GM19035 (cell line): ENCODE data around the gene TRABD.
"Not testable (repeated sequence)": the region's sequence is repeated elsewhere in the genome, so short reads cannot be mapped to it uniquely, and the experiment has no call there.

Source experiments
- ATAC-seq: cut with Tn5 transposase; IDR thresholded peaks from one replicate; pipeline ENCODE4 v1.9.1; 2021; ENCODE audit not compliant: unreplicated experiment

TRABD gene

GRCh38 chr22:50185375-50186087 is at the start of gene TRABD:
Gene TRABD, plus strand, starts transcription at chr22:50185913. Its CDS starts 7,148 bp downstream, at chr22:50193061.
- ATAC-seq: peak; percentile 42

GRCh38 chr22:50136581-50137015 is 49.1 kb upstream of the TRABD start:
- no peak for ATAC-seq

DNA sequence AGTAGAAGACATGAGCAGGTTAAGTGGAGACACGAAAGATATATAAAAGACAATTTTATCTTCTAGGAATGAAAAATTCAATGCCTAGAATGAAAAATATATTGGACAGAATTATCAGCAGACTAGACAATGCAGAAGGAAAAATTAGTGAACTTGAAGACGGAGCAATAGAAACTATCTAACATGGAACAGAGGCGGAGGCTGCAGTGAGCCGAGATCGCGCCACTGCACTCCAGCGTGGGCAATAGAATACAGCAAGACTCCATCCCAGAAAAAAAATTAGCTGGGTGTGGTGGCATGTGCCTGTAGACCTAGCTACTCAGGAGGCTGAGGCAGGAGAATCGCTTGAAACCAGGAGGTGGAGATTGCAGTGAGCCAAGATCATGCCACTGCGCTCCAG is 48.4 kb upstream of the TRABD start:
- ATAC-seq: not testable (repeated sequence)

DNA sequence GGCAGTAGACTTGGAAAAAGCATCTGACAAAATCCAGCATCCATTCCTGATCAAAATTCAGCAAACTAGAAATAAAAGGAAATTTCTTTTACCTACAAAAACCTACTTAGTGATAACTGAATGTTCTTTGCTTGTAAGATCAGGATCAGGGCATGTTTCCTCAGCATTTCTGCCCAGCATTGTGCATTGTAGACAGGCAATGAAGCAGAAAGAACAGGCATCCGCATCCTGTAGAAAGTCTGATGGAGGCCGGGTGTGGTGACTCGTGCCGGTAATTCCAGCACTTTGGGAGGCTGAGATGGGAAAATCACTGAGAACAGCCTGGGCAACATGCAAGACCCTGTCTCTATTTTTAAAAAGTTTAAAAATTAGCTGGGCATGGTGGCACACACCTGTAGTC is 47.7 kb upstream of the TRABD start:
- ATAC-seq: no peak

GRCh38 chr22:50138988-50139387 is 46.7 kb upstream of the TRABD start:
- no peak for ATAC-seq

DNA sequence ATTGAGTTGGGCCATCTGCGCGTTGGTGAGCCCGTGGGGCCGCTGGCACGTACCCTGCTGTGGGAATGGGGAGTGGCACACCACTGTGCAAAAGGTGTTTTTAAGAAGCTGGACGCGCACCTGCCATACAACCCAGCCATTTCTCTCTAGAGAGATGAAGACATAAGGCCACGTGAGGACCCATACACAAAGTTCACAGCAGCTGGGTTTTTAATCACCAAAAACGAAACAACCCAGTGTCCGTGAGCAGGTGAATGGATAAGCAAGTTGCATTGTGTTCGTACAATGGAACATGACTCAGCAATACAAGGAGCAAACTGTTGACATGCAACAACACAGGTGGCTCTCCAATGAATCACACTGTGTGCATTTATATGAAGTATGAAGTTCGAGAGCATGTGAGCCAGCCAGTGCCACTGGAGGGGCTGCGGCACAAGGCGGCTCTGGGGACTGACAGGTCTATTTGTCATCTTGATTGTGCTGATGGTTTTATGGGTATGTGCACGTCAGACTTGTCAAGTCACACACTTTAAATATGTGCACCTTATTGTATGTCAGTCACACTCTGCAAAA is 45.8 kb upstream of the TRABD start:
- ATAC-seq: no peak

- ATAC-seq: no peak
Measured at GRCh38 chr22:50140615-50141014, 45.1 kb upstream of the TRABD start.

DNA sequence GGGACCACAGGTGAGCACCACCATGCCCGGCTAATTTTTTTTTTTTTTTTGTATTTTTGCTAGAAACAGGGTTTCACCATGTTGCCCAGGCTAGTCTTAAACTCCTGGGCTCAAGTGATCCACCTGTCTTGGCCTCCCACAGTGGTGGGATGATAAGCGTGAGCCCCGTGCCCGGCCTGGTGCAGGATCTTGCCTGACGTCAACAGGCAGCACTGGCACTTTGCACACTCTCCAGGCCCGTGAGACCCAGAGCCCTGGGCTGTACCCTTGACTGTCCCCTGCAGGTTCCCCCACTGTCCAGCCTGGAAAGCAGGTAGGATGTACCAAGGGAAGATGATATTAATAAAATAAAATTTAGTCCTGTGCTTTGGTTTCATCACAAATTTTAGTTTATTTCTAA is 44.3 kb upstream of the TRABD start:
- ATAC-seq: no peak

- ATAC-seq: no peak
Measured at GRCh38 chr22:50141891-50142363, 43.8 kb upstream of the TRABD start.

DNA sequence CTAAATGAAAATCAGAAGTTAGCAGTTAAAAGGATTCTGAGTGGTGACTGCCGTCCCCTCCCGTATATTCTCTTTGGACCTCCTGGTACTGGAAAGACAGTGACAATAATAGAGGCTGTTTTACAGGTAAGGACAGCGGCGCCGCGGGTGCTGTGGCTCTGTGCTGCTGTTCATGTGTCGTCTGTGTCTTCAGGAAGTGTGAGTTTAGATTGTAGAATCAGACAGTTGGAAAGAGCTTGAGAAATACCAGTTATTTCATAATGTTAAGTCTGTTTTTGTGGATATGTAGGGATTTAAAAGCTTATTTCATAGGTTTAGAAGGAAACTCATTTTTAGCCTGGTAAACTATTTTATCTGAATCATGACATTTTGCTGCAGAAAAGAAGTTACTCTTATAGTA is 42.6 kb upstream of the TRABD start:
- ATAC-seq: no peak

DNA sequence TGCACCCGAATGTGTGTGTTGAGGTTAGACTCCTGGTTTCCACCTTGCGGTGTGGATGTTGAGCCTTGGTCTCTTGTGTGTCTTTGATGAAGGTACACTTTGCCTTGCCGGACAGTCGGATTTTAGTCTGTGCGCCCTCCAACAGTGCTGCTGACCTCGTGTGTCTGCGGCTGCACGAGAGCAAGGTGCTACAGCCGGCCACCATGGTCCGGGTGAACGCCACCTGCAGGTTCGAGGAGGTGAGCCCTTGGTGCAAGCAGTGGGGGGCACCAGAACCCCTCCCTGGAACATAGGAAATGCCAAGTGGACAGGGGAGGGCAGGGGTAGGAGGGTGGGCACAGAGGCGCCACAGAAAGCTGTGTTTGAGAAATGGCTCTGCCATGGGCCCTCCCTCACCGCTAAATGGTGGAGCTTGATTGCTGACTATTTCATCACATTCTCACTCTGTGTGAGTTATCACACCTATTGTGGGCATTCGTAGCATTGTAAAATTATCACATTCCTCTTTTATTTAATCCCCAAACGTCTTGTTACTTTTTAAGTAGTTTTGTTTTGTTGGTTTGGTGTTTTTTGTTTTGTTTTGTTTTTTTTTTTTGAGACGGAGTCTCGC is 41.6 kb upstream of the TRABD start:
- no peak for ATAC-seq

- no peak for ATAC-seq
Measured at GRCh38 chr22:50145721-50146438, 39.8 kb upstream of the TRABD start.

DNA sequence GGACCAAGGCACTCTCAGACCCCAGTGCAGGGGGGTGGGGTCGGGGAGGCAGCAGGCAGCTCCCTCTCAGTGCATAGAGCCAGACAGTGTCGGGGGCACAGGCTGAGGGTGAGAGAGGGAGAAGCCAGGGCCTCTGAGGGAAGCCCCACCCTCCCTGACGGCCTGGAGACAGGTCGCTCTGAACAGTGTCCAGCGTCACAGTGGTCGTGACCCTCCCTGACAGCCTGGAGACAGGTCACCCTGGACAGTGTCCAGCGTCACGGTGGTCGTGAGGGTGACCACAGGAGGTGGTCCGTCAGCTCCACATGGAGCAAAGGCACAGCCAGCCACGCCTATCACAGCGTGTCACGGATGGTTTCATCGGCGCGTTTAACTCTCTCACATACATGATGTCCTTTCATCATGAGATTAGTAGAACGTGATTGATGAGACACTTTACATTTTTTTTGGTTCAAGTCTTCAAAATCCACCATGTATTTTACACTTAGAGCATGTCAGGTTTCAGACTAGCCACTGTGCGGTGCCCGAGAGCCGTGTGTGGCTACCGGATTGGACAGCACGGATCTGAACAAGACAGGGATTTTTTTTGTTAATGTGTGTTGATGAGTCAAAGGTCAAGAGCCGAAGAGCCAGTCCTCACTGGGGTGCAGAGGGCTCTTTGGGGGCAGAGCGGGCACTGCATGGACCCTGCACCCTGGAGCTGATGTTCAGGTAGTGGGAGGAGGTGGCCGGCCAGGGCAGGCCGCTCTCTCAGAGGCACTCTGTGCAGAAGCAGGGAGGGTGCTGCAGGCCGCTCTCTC is 39.1 kb upstream of the TRABD start:
- no peak for ATAC-seq

DNA sequence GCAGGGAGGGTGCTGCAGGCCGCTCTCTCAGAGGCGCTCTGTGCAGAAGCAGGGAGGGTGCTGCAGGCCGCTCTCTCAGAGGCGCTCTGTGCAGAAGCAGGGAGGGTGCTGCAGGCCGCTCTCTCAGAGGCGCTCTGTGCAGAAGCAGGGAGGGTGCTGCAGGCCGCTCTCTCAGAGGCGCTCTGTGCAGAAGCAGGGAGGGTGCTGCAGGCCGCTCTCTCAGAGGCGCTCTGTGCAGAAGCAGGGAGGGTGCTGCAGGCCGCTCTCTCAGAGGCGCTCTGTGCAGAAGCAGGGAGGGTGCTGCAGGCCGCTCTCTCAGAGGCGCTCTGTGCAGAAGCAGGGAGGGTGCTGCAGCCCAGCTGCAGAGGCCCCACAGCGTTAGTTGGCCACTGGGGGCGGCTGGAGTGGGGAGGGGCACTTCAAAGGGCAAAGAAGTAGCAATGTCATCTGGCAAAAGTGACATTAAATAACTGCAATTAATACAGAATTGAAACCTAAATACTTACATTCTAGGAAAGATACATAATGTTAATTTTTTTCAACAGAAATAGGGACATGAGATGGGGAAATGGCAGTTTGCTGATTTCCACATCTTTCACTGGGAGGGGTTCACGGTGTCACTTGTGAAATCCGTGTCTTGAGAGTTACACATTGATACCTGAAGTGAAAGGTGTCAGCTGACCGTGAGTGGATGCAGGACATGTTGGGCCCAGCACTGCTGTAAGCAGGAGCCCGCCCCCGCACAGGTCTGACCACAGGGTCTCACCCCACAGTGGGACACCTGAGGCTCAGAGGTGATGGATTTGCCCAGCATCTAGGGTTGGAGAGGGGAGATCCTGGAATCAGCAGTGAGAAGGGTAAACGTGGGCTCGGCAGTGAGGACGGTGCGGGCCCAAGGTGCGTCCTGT is 38.2 kb upstream of the TRABD start:
- not testable (repeated sequence) for ATAC-seq

GRCh38 chr22:50148166-50148500 is 37.6 kb upstream of the TRABD start:
- no peak for ATAC-seq

- ATAC-seq: no peak
Measured at GRCh38 chr22:50148991-50149721, 36.6 kb upstream of the TRABD start.

- ATAC-seq: no peak
Measured at GRCh38 chr22:50150161-50151129, 35.3 kb upstream of the TRABD start.
